MV-4-11 (cell line): ENCODE results near the gene ERC2.
A peak's percentile ranks its signal among the peaks of the same experiment; 100 is the strongest.

Experiments used
- DNase-seq: peaks from one replicate; lab custom pipeline; 2025; lab: John Stamatoyannopoulos, UW

Gene ERC2

DNA sequence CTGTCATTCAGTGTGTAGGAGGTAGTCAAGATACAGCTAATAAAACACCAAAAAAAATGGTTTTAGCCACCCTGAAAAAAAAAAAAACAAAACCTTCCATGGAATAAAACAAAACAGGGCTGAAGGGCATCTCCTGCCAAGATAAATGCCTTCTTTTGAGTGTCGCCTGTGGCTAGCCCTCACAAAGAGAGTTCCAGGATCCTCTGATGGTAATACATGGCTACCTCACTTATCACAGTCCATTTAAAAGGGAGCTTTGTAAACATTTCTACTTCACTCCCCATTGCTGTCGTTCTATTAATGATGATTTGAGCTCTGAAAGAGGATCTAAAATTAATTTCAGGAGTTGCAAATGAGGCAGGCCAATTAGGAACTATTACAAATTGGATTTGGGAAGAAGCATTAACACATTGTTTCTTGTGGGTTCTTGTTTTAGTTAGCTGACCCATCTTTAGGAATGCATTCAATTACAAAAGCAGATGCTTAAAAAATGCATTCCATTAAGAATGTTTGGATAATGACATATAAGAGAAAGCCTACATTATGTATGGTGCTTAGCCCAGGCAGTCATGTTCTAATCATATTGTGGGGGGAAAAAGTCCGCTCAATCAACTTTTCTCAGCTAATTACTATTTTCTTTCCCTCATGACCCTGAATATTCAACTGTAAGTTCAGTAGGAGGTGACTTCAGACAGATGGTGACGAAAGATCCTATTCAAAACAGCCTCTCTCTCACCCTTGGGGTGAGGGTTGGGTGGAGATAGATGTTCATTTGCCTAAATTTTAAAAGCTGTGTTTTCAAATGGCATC, 726.0 kb downstream of the ERC2 start:
- DNase-seq, result no peak

DNA sequence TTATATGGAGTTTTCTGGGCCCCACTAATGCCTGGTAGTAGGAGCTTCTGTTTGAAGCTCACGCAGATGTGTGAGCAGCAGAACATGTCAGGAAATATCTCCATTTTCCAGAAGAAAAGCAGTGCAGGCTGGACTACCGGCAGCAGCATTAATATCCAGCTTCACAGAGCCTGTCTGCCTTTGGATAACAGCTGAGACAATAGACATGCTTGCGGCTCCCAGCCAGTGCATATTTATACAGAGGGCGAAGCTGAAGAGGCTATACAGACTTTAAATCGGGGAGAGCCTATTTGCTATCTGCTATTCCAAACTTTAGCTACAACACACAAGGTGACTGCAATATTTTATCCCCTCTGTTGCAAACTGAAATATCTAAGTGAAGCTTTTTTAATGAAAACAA, 731.1 kb downstream of the ERC2 start:
- no peak for DNase-seq

DNA sequence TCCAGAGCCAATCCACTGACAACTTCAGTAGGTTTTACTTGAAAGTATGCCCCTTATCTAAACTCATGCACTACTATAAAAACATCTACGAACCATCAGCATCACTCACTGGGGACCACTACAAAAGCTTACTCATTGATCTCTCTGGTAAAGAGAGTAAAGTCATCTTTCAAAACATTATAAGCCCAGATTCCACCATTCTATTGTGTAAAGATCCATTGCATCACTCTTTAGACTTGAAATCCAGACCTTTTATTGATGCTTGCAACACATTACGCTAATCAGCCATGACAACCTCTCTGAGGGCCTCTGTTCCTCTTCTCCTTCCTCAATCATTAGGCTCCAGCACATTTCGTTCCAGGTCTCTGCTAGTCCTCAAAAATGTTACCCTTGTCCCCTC, 732.3 kb downstream of the ERC2 start:
- DNase-seq, result peak; percentile 25

DNA sequence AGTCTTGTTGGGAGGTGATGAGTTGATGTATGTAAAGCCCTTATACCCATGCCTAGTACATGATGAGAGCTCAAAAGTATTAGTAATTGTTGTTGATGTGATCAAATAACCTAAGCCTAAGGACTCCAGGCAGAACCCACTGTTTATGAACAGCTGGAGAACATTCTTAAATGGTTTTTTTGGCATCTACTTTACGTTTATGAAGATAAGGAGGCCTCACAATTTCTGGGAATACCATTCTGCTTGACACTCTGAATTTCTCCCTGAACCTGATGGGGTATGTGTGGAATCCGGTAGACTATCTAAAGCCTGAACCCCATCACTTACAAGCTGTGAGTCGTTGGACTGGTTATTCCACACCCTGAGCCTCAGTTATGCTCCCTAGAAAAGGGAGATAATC, 736.5 kb downstream of the ERC2 start:
- no peak for DNase-seq

DNA sequence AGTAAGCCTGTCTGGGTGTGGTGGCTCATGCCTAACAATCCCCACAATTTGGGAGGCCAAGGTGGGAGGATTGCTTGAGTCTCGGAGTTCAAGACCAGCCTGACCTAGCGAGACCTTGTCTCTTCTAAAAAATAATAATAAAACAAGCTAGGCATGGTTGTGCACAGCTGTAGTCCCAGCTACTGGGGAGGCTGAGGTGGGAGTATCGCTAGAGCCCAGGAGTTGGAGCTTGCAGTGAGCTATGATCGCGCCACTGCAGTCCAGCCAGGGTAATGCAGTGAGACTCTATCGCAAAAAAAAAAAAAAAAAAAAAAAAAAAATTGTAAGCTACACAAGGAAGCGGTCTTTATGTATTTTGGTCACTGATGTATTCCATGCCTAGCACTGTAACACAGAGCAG, 738.7 kb downstream of the ERC2 start:
- DNase-seq, result no peak

DNA sequence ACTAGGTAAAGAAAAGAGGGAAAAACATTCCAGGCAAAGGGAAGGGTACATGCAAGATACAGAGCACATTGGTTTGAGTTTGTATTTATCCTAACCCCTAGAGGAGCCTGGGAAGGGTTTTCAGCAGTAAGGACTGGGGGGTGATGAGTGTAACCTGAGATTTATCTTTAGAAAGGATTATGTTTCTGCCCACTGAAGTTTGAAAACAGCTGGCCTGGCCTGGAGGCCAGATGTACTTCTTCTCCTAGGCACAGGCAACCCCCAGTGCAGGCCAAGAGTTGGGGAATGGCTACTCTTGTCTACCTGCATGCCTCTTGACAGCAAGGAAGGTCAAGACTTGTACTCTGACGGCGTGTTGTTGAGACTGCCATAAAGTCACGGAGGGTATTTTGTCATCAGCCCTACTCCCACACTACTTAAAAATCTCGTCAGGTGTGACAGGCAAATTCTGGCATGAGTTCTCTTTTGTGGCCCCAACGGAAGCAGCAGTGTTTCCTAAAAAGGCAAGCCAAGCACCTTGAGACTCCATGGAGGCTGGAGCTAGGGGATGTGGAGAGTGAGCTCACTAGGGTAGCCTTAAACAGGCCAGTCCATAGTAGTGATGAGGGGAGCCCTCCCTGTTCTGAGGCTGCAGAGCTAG, 739.7 kb downstream of the ERC2 start:
- DNase-seq, result no peak

DNA sequence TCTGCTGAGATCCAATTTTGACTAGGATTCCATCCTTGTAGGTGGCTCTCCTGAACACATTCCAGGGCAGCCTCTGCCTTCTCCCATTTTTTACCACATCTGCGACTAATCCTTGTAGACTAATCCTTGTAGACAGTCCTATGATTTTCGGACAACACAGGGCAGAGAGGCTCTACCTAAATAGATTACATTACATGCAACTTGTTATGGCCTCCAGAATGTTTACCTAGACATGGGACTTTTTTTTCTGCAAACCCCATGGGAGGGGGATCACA, 741.8 kb downstream of the ERC2 start:
- no peak for DNase-seq

DNA sequence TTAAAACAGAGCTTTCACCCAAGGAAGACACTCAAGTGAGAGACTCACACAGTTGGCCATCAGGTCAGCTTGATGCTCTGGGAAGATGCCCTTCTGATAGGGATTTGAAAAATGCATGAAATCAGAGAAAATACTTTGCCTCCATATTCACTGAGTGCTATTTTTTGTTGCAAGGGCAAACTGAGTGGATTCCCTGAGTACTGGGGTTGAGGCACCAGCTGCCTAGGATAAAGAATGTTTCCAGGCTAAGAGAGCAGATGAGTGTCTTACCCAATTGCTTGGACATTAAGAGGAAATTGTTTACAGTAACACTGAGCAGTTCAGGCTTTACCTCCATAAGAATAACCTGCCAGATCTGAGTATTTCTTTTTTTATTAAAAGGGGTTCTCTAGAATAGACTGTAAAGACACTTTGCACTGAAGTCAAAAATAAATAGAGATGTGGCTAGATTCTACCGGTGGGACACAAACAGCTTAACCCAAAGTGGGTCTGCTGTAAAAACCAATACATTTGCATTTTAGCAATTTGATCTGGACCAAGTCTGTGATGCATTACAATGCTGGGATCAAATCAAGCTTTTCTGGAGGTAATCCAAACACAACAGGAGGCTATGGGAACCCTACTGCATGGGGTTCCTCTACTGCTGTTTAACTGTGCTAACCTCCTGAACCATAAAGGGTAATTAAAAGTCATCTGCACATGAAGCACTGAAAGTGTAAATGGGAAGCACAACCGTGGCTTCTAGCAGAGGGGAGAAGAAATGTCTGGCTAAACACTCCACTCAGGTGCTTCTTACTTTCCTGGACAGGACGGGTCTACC, 742.4 kb downstream of the ERC2 start:
- DNase-seq, result no peak

DNA sequence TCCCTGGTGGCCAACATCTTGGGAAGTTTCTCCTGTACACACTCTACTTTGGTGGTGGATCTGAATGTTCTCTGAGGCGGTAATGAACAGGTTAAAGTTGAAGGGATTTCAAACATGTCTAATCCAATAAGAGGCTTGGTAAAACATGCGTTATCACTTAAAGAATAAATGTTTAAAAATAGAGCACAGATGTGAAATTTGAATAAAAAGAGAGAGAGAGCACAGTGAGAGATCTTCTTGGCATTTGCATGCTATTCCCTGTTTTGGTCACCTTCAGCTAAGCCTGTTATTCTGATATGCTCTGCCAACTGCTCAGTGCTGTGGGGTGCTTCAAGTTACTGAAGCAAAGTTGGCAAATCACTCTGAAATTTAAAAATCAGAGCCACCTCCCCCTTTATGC, 743.4 kb downstream of the ERC2 start:
- no peak for DNase-seq

DNA sequence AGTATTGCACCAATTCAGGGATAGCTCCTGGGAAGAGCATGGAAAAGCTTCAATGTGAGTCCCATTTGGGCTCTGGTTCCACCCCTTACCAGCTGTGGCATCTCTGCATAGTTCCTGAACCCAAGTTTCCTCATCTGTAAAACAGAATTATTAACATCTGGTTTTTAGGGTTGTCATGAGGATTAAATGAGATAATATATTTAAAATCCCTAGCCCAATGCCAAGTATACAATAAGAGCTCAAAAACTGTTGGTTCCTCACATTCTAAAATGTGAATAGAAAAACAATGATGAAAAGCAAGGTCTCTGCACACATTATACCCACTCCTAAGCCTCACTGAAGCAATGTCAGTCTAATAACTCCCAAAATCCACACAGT, 743.9 kb downstream of the ERC2 start:
- DNase-seq, result no peak

DNA sequence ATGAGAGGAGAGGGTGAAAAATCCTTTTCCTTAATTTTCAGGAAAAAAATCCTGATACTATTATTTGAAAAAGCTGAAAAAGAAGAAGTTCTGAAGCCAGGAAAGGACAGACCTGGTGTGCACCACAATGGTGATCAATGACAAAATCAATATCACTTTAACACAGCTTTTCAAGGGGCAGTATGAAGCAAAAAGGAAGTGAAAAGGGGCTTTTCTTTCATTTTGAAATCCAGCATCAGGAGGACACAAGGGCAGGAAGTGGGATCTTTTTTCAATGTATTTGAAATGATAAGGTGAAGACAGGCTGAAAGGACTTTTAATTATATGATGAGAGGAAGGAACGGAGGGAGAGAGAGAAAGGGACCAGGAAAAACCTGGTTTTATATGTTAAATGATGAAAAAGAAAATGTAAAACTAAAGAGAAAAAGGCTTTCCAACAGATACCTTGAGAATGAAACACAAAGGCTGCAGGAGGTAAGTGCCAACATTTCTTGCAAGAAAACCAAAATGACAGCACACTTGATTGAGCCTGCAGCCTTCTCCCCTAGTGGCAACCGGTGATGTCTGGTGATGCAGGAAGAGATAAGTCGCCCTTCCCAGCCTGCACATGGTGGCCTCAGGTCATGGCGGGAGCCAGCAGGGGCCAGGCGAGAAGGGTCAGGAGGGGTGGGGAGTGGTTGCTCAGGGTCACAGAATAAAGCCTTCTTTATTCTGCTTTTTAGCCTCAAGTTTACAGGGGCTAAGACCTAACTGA, 744.4 kb downstream of the ERC2 start:
- DNase-seq, result no peak

DNA sequence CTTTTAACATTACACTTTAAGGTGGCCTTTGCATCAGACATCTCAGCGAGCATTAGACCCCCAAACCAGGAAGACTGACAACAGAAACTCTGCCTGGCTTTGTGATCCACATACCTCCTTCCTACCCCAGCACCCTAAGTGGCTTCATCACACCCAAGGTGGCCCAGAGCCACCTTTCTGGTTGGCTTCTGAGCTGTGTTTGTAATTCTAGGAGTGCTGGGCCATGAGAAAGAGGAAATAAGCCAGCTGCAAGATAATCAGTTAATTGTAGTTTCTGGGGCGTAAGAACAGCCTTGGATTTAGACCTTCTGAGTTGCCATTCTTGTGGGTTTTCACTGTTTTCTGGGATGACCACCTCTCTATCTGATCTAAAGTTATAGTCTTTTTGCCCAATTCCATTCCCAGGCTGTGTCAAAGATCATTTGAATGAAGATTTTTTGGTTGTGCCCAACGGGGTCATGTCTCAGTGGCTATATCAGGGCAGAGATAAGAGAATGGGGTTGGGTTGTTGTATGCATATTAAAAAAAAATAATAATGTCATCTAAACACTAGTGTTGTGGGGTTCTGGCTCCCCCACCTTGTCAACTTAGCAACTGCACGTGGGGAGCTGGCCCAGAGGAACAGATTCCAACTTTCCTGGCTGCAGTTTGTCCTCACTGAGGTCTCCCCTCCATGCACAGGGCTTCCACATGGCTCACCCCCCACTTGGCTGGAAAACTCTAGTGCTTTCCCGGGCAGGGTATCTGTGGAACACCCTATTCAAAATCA, 746.4 kb downstream of the ERC2 start:
- no peak for DNase-seq

DNA sequence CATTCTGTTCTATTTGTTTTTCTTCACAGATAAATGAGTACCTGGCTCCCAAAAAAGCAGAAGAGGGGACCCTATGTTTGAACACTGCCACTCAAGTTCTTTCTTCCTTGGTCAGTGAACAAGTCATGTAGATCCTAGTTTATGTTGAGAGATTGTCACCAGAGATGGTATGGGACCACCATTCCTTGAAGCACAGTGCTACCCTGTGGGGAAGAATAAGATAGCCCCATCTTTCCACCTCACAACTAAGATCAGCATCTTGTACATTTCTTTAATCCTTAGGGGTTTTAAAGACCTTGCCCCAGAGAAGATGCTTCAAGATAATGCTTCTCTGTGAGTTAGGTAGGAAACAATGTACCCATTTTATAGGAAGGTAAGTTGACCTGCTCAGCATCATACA, 747.7 kb downstream of the ERC2 start:
- no peak for DNase-seq

DNA sequence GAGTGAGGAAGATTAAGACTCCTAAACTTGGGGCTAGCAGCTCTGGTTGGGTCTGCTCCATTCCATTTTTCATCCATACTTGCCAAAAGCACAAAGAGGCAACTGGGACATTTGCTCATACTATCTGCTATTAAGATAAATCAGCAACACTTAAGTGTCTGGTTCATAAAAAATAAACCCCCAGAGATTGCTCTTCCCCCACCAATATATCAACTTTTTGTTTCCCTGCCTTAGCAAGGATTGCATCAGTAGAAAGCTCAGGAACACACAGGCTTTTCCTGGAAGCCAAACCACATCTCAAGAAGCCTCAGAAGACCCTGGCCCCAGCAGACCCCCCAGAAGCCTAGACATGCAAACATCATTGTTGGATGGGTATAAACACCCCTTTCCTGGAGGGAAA, 748.8 kb downstream of the ERC2 start:
- DNase-seq, result no peak

DNA sequence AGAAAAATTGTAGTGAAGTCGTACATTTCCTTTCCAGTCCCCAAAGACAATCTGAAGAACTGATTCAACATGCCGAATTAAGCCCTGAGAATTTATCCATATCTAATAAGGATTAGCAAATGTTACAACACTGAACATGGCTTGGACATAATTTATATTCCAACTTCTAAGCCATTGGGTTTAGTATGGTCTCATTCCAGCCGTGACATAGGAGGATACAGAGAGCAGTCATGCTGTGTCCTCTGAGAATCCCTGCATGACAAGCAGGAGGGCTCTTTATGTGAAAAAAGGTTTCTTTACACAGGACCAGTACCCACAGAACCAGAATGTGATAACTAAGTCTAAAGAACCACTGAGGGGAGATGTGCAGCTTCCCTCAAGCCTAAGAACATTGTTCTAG, 749.3 kb downstream of the ERC2 start:
- no peak for DNase-seq

DNA sequence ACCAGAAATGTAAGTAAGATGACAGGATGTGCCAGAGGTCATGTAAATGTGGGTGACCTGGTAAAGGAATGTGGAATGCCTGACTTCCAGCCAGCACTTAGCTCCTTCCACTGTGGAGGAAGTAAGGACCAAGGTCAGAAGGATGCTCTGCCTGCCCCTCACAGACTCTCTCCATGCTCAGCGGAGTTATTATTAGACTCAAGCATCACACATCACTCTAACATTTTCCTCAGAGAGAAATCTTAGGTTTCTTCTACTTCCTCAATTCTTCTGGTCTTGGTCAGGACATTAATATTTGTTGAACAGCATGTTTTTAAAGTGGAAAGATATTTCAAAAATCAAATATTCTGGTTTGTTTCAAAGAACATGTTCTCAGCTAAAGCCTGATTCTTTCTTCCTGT, 749.7 kb downstream of the ERC2 start:
- no peak for DNase-seq

DNA sequence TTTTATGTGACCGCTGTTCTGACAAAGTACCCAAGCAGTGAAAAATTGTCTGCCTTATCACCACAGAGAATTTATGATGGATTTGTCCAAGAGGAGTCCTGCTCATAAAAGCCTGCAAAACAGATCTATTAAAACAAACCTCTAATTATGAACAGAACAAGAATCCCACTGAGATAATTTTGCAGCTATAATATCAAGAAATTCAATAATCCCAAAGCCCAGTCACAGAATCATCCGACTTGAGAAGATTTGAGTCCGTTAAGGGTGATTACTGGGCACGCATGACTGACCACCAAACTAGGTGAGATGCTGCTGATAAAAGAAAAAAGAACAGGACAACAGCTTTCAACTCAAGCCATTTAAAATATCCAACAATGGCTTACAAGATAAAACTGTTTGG, 750.2 kb downstream of the ERC2 start:
- no peak for DNase-seq

DNA sequence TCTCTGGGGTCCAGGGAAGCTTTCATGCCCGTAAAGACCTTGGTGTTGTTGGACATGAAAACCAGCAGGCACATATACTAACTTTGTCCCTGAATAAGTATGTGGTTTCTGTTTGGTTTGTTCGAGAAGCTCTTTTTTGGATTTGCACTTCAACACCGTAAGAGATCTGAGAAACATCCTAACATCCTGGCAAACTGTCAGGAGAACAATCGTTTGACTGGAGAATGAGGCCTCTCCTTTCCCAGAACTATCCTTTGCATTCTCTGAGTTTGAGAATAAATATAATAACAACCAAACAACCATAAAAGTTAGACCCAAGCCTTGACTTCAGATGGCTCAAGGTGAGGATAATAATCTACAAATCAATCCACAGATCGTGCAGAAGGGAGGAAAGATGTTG, 750.8 kb downstream of the ERC2 start:
- DNase-seq, result no peak

DNA sequence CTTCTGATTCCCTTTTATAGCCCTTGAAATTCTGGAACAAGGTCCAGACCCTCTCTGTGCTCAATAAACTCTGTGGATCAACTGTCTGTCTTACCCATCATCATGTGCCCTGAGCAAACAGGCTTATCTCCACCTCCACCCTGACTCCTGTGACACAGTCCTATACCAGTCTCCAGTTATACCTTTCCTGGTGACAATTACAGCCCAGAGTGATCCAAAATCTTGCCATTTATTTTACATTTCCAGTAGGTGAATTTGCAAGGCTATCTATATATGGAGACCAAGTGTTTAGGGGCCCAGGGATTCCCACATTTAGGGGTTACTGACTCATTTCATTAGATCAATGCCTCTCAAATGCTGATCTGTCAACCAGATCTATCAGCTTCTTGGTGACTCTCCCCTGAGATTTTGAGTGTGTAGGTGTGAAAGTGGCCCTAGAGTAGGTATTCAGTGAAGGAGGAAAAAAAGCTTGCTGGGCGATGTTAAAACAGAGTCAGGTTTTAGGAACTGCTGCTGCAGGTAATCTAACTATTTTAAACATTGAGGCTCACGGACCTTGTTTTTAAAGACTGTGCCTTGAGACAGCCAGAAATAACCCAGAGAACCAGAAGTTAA, 751.5 kb downstream of the ERC2 start:
- DNase-seq, result no peak

DNA sequence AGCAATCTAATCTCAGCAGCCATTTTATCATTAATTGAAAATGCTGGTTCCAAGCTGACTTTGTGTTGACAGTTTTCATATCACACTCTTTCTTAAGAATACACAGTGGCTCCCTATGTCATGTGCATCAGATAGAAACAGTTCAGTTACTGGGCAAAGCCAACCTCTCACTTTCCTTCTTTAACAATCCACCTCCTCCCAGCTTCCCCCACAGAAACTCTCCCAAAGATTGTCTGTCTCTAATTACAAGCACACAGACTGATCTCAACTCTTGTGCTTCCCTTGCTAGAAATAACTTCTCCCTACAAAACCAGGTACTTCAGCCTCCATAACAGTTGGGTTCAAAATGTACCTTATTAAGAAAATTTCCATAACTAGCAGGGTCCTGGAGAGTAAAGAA, 752.2 kb downstream of the ERC2 start:
- no peak for DNase-seq

DNA sequence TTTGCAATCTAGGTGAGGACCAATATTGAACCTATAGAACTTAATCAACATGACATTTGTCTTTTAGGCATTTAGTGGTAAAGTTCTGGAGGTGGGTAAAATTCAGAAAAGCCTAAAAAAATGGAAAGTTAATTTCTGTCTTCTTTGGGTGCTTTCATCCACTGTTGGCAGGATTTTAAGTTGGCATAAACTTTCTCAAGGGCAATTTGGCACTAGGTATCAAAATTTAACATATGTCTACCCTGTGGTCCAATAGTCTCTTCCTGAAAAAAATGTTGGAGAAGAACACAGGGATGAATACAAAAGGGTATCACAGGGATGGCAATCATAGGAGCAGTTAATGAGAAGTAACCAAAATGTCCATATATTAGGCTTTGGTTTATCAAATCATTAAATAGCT, 754.2 kb downstream of the ERC2 start:
- DNase-seq, result no peak
